ENCODE data around the gene TEC.

GRCh38 chr4:48112017-48112667 is 157.5 kb downstream of the TEC start:
- TF ChIP-seq, protein P1, sequence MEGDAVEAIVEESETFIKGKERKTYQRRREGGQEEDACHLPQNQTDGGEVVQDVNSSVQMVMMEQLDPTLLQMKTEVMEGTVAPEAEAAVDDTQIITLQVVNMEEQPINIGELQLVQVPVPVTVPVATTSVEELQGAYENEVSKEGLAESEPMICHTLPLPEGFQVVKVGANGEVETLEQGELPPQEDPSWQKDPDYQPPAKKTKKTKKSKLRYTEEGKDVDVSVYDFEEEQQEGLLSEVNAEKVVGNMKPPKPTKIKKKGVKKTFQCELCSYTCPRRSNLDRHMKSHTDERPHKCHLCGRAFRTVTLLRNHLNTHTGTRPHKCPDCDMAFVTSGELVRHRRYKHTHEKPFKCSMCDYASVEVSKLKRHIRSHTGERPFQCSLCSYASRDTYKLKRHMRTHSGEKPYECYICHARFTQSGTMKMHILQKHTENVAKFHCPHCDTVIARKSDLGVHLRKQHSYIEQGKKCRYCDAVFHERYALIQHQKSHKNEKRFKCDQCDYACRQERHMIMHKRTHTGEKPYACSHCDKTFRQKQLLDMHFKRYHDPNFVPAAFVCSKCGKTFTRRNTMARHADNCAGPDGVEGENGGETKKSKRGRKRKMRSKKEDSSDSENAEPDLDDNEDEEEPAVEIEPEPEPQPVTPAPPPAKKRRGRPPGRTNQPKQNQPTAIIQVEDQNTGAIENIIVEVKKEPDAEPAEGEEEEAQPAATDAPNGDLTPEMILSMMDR (conservative IDR thresholded peaks at IDR 0.05; ENCODE audit: low read length), result no peak
- TF ChIP-seq EZH2phosphoT487 (IDR thresholded peaks at IDR 0.05; ENCODE audit: borderline replicate concordance), result no peak

All from Loucy (cell line).